ENCODE measurements around the gene OIT3. TPM values are rescaled to one million over a fixed set of nuclear protein-coding genes. Genes with fewer than 3 reads are reported as not detected.

The OIT3 gene
- total RNA-seq, 1 donor from 2014 or later = 0.17 TPM

DNA sequence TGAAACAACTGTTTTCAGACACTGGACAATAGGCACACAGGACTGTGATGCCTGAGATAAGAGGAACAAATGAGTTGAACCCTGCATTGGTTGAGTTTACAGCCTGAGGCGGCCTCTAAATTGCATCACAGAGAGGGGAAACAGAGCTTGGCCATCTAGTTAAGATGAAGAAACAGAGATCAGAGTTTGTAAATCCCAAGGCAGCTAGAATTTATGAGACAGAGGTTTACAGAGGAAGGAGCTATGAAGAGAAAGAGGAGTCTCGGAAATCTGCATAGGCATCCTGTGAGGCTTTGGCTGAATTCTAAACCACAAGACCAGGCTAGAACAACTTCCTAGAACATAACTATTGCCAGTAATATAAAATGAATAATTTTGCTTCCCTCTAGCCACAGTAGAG is 41.0 kb upstream of the OIT3 start:
- no peak for TF ChIP-seq CTCF (IDR thresholded peaks at IDR 0.05)
- Mint-ChIP-seq H3K9me3 (ENCODE audit: low read depth) (peaks cover 13% of the 10 kb centered on the region), H3K27ac (ENCODE audit: unreplicated experiment) (no peak overlapping the region), H3K4me1 (ENCODE audit: low read depth) (no peaks in the 10 kb centered on the region), H3K36me3 (ENCODE audit: low read depth) (peaks cover 6% of the 10 kb centered on the region), H3K4me3 (ENCODE audit: unreplicated experiment) (no peak overlapping the region), H3K27me3 (ENCODE audit: low read depth) (no peaks in the 10 kb centered on the region)
- DNase-seq (ENCODE audit: low spot score) = no peak

DNA sequence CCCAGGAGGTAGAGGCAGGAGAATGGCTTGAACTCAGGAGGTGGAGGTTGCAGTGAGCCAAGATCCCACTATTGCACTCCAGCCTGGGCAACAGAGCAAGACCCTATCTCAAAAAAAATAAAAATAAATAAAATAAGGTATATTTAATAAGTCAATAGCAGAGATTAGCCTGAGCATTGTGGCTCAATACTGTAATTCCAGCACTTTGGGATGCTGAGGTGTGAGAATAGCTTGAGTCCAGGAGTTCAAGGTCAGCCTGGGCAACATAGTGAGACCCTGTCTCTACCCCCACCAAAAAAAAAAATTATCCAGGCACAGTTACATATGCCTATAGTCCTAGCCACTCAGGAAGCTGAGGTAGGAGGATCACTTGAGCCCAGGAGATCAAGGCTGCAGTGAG is 38.4 kb upstream of the OIT3 start:
- no peak for TF ChIP-seq CTCF (IDR thresholded peaks at IDR 0.05)
- Mint-ChIP-seq H3K4me1 (ENCODE audit: low read depth) (no peaks in the 10 kb centered on the region), H3K4me3 (ENCODE audit: unreplicated experiment) (no peak overlapping the region), H3K9me3 (ENCODE audit: low read depth) (peaks cover 13% of the 10 kb centered on the region), H3K36me3 (ENCODE audit: low read depth) (peaks cover 8% of the 10 kb centered on the region), H3K27ac (ENCODE audit: unreplicated experiment) (no peak overlapping the region), H3K27me3 (ENCODE audit: low read depth) (no peaks in the 10 kb centered on the region)
- no peak for DNase-seq (ENCODE audit: low spot score)

- H3K27ac Mint-ChIP-seq (ENCODE audit: unreplicated experiment) = no peak overlapping the region
- DNase-seq (ENCODE audit: low spot score) = no peak
- peaks cover 11% of the 10 kb centered on the region for H3K36me3 Mint-ChIP-seq (ENCODE audit: low read depth)
- no peaks in the 10 kb centered on the region for H3K4me1 Mint-ChIP-seq (ENCODE audit: low read depth)
- TF ChIP-seq CTCF (IDR thresholded peaks at IDR 0.05) = no peak
- H3K9me3 Mint-ChIP-seq (ENCODE audit: low read depth) = peaks cover 13% of the 10 kb centered on the region
- H3K27me3 Mint-ChIP-seq (ENCODE audit: low read depth) = no peaks in the 10 kb centered on the region
- H3K4me3 Mint-ChIP-seq (ENCODE audit: unreplicated experiment) = no peak overlapping the region
Observed at GRCh38 chr10:72855790-72856189, 37.7 kb upstream of the OIT3 start.

GRCh38 chr10:72858067-72858466 is 35.5 kb upstream of the OIT3 start:
- TF ChIP-seq CTCF (IDR thresholded peaks at IDR 0.05) = no peak
- Mint-ChIP-seq H3K27me3 (ENCODE audit: low read depth) (no peaks in the 10 kb centered on the region), H3K36me3 (ENCODE audit: low read depth) (peaks cover 11% of the 10 kb centered on the region), H3K9me3 (ENCODE audit: low read depth) (peaks cover 5% of the 10 kb centered on the region), H3K4me3 (ENCODE audit: unreplicated experiment) (no peak overlapping the region), H3K4me1 (ENCODE audit: low read depth) (no peaks in the 10 kb centered on the region), H3K27ac (ENCODE audit: unreplicated experiment) (no peak overlapping the region)
- no peak for DNase-seq (ENCODE audit: low spot score)

DNA sequence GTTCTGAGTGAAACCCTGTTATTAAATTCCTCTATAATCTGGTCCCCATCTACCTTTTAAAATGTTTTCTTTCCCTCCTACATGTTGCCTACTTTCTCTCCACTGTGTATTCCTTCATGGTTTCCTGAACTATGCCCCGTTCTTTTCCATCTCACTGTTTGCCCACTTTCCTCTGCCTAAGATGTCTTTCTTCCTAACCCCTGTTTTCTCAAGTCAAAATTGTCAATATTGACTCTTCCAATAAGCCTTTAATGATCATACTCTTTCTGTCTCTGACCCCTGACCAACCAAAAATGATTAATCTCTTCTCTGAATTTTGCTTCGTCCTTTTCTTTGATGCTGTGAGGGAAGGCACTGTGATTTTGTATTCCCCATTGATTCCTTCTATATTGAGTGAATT is 30.6 kb upstream of the OIT3 start:
- H3K36me3 Mint-ChIP-seq (ENCODE audit: low read depth) = peaks cover 14% of the 10 kb centered on the region
- no peaks in the 10 kb centered on the region for H3K9me3 Mint-ChIP-seq (ENCODE audit: low read depth)
- no peak for TF ChIP-seq CTCF (IDR thresholded peaks at IDR 0.05)
- H3K4me3 Mint-ChIP-seq (ENCODE audit: unreplicated experiment) = no peak overlapping the region
- H3K4me1 Mint-ChIP-seq (ENCODE audit: low read depth) = no peaks in the 10 kb centered on the region
- H3K27ac Mint-ChIP-seq (ENCODE audit: unreplicated experiment) = no peak overlapping the region
- no peaks in the 10 kb centered on the region for H3K27me3 Mint-ChIP-seq (ENCODE audit: low read depth)
- no peak for DNase-seq (ENCODE audit: low spot score)
